K562 (cell line): ENCODE results near the gene CCDC178. TPM values are rescaled to one million over a fixed set of nuclear protein-coding genes. Genes with fewer than 3 reads are reported as not detected.

ENCODE experiments used
- POLR2H ChIP-seq: IDR thresholded peaks from 2 replicates; pipeline ENCODE4 v1.6.1; 2016; ENCODE audit warnings: missing genetic modification characterization, low read depth, mild to moderate bottlenecking, control low read depth, missing compliant biosample characterization, moderate library complexity
- POU5F1 ChIP-seq: fragments of 150-350 bp; IDR thresholded peaks from 2 replicates; pipeline ENCODE4 v1.6.1; 2014; ENCODE audit warnings: borderline replicate concordance, low read length, low read depth, mild to moderate bottlenecking; ENCODE audit not compliant: partially characterized antibody
- RAD51 ChIP-seq: fragments of 450-650 bp; IDR thresholded peaks from 2 replicates; pipeline ENCODE4 v1.7.1; 2016; ENCODE audit warnings: low read depth, mild to moderate bottlenecking, borderline replicate concordance
- polyA plus RNA-seq, 8 experiments: library from polyadenylated mRNA; depleted of rRNA in 4 of 8; stranded (reverse) in 5 of 8; unstranded in 3 of 8; fragments of >200 nt; fragmentation: Nextera tagmentation in 2 of 8; fragmentation: Illumina TruSeq in 1 of 8; extraction: Ambion mirVana in 2 of 8; extraction: Trizol in 1 of 8; gene quantifications; 2 replicates each; pipeline versions ENCODE4 v1.2.1 to v1.2.3, GENCODE V29; 2011 to 2014; ENCODE audit warnings: inconsistent platforms in 1 of 8, missing spikeins in 1 of 8
- total RNA-seq, 7 experiments: library from RNA; depleted of rRNA in 6 of 7; stranded (reverse); fragments of >200 nt in 6 of 7; fragmentation: Illumina TruSeq in 2 of 7; extraction: Trizol in 2 of 7; gene quantifications; 2 replicates each; pipeline versions ENCODE4 v1.2.1 to v1.2.3, GENCODE V29; 2011 to 2021; ENCODE audit warnings: low replicate concordance in 1 of 7
- TF ChIP-seq, protein P1 (sequence below): fragments of 450-650 bp; IDR thresholded peaks from 2 replicates; pipeline ENCODE4 v1.6.1; 2018; ENCODE audit warnings: mild to moderate bottlenecking, low read depth; ENCODE audit not compliant: partially characterized antibody
- TF ChIP-seq, protein P2 (sequence below): IDR thresholded peaks from 2 replicates; pipeline ENCODE4 v1.6.1; 2016; ENCODE audit warnings: missing genetic modification characterization, missing compliant biosample characterization
- TF ChIP-seq, protein P3 (sequence below): fragments of 250-450 bp; sonication (Bioruptor Pico); IDR thresholded peaks from 2 replicates; pipeline ENCODE4 v1.5.0; 2021

CCDC178 gene
- total and polyA plus RNA-seq, 9 of the 15 experiments (the other 6 are each of a cell fraction or from before 2014, with no cell fraction given) = 0.12 to 0.47 (median 0.15) TPM; not detected in 6

- TF ChIP-seq, protein P1, sequence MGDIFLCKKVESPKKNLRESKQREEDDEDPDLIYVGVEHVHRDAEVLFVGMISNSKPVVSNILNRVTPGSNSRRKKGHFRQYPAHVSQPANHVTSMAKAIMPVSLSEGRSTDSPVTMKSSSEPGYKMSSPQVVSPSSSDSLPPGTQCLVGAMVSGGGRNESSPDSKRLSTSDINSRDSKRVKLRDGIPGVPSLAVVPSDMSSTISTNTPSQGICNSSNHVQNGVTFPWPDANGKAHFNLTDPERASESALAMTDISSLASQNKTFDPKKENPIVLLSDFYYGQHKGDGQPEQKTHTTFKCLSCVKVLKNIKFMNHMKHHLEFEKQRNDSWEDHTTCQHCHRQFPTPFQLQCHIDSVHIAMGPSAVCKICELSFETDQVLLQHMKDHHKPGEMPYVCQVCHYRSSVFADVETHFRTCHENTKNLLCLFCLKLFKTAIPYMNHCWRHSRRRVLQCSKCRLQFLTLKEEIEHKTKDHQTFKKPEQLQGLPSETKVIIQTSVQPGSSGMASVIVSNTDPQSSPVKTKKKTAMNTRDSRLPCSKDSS = no peak
- TF ChIP-seq, protein P2, sequence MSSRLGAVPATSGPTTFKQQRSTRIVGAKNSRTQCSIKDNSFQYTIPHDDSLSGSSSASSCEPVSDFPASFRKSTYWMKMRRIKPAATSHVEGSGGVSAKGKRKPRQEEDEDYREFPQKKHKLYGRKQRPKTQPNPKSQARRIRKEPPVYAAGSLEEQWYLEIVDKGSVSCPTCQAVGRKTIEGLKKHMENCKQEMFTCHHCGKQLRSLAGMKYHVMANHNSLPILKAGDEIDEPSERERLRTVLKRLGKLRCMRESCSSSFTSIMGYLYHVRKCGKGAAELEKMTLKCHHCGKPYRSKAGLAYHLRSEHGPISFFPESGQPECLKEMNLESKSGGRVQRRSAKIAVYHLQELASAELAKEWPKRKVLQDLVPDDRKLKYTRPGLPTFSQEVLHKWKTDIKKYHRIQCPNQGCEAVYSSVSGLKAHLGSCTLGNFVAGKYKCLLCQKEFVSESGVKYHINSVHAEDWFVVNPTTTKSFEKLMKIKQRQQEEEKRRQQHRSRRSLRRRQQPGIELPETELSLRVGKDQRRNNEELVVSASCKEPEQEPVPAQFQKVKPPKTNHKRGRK = no peak
- TF ChIP-seq POLR2H (tag) = no peak
- no peak for TF ChIP-seq RAD51
- TF ChIP-seq, protein P3, sequence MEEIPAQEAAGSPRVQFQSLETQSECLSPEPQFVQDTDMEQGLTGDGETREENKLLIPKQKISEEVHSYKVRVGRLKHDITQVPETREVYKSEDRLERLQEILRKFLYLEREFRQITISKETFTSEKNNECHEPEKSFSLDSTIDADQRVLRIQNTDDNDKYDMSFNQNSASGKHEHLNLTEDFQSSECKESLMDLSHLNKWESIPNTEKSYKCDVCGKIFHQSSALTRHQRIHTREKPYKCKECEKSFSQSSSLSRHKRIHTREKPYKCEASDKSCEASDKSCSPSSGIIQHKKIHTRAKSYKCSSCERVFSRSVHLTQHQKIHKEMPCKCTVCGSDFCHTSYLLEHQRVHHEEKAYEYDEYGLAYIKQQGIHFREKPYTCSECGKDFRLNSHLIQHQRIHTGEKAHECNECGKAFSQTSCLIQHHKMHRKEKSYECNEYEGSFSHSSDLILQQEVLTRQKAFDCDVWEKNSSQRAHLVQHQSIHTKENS (CRISPR knock-in tag) = no peak
- no peak for TF ChIP-seq POU5F1
These were observed 525.0 kb downstream of the CCDC178 start (continued) for GRCh38 chr18:32915516-32915915.
